Measurements from ENCODE around the gene TSPAN13. TPM values are rescaled to one million over a fixed set of nuclear protein-coding genes. Genes with fewer than 3 reads are reported as not detected.

TSPAN13 gene
- 39.1 TPM for total RNA-seq

DNA sequence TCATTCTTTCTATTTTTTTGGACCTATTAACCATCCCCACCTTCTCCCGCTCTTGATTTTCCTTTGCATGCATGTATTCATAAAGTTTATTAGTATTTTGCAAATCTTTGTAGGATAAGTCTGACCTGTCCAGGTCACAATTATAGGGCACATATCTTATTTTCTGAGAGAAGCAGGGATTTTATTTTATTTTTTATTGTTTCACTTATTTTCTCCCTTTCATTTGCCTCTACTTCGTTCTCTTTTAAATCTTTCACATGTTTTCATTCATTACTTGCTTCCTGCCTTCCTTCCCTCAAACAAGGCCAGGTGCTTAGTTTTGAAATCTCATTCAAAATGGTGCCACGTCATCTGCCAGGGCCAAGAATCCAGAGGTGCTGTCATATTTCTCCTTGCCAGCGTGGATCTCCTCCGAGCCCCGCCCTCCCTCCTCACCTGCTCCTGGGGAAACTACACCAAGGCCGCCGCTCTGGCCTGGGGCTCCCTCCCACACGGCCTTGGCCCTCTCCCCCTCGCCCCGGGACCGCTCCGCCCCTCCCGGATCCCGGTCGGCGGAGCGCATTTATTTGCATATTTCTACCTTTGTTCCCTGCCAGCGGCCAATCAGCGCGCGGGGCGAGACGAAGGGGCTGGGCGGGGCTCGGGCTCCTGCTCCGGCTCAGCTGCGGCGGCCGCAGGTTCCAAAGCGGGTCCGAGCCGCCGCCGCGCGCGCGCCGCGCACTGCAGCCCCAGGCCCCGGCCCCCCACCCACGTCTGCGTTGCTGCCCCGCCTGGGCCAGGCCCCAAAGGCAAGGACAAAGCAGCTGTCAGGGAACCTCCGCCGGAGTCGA lies at the start of gene TSPAN13:
TSPAN13 (plus strand) TSS at position 654 of the 830 bp plus-strand sequence. CDS start 213 bp downstream, outside the sequence.
- no peaks in the 10 kb centered on the region for H3K36me3 ChIP-seq (ENCODE audit: control insufficient read depth in 3 of 3, insufficient read depth in 3 of 3, low read length in 3 of 3)
- no peaks in the 10 kb centered on the region for H3K9me3 ChIP-seq (ENCODE audit: control insufficient read depth in 3 of 3, low read length in 3 of 3)
- H3K9ac ChIP-seq (ENCODE audit: low read depth in 1 of 3, low read length in 3 of 3): peak within 1 kb of the TSS; percentile 47 to 75 (median 72)
- H3K4me1 ChIP-seq (ENCODE audit: control insufficient read depth in 3 of 3, insufficient read depth in 3 of 3, low read length in 3 of 3): peaks cover 2 to 9% (median 9%) of the 10 kb centered on the region in 3 donors
- peak within 1 kb of the TSS; percentile 68 to 81 (median 80) for H3K4me3 ChIP-seq (ENCODE audit: low read length in 3 of 3)
- H3K27me3 ChIP-seq (ENCODE audit: control insufficient read depth in 3 of 3, insufficient read depth in 3 of 3, low read length in 3 of 3): peaks cover 0 to 11% (median 5%) of the 10 kb centered on the region in 3 donors
- H3K27ac ChIP-seq (ENCODE audit: low read depth, low read length): no peak within 1 kb of the TSS

GRCh38 chr7:16708511-16708910 lies 45.0 kb upstream of the TSPAN13 start:
- Histone ChIP-seq H3K9ac (ENCODE audit: low read depth in 1 of 3, low read length in 3 of 3) (no peak overlapping the region), H3K9me3 (ENCODE audit: control insufficient read depth in 3 of 3, low read length in 3 of 3) (no peaks in the 10 kb centered on the region)

GRCh38 chr7:16708980-16709379 lies 44.6 kb upstream of the TSPAN13 start:
- Histone ChIP-seq H3K4me3 (ENCODE audit: low read length in 3 of 3) (no peak overlapping the region), H3K27ac (ENCODE audit: low read depth, low read length) (no peak overlapping the region), H3K4me1 (ENCODE audit: control insufficient read depth in 3 of 3, insufficient read depth in 3 of 3, low read length in 3 of 3) (no peaks in the 10 kb centered on the region), H3K9ac (ENCODE audit: low read depth in 1 of 3, low read length in 3 of 3) (no peak overlapping the region), H3K36me3 (ENCODE audit: control insufficient read depth in 3 of 3, insufficient read depth in 3 of 3, low read length in 3 of 3) (peaks cover 9 to 17% (median 16%) of the 10 kb centered on the region in 3 donors), H3K9me3 (ENCODE audit: control insufficient read depth in 3 of 3, low read length in 3 of 3) (no peaks in the 10 kb centered on the region), H3K27me3 (ENCODE audit: control insufficient read depth in 3 of 3, insufficient read depth in 3 of 3, low read length in 3 of 3) (no peaks in the 10 kb centered on the region)

More at GRCh38 chr7:16708511-16708910, 45.0 kb upstream of the TSPAN13 start:
- Histone ChIP-seq H3K36me3 (ENCODE audit: control insufficient read depth in 3 of 3, insufficient read depth in 3 of 3, low read length in 3 of 3) (peaks cover 9 to 21% (median 19%) of the 10 kb centered on the region in 3 donors), H3K27ac (ENCODE audit: low read depth, low read length) (no peak overlapping the region), H3K27me3 (ENCODE audit: control insufficient read depth in 3 of 3, insufficient read depth in 3 of 3, low read length in 3 of 3) (no peaks in the 10 kb centered on the region), H3K4me1 (ENCODE audit: control insufficient read depth in 3 of 3, insufficient read depth in 3 of 3, low read length in 3 of 3) (no peaks in the 10 kb centered on the region), H3K4me3 (ENCODE audit: low read length in 3 of 3) (no peak overlapping the region)

GRCh38 chr7:16710651-16711050 lies 42.9 kb upstream of the TSPAN13 start:
- Histone ChIP-seq H3K9ac (ENCODE audit: low read depth in 1 of 3, low read length in 3 of 3) (no peak overlapping the region), H3K9me3 (ENCODE audit: control insufficient read depth in 3 of 3, low read length in 3 of 3) (no peaks in the 10 kb centered on the region), H3K27me3 (ENCODE audit: control insufficient read depth in 3 of 3, insufficient read depth in 3 of 3, low read length in 3 of 3) (no peaks in the 10 kb centered on the region), H3K36me3 (ENCODE audit: control insufficient read depth in 3 of 3, insufficient read depth in 3 of 3, low read length in 3 of 3) (peaks cover 3 to 11% (median 4%) of the 10 kb centered on the region in 3 donors), H3K4me1 (ENCODE audit: control insufficient read depth in 3 of 3, insufficient read depth in 3 of 3, low read length in 3 of 3) (no peaks in the 10 kb centered on the region), H3K4me3 (ENCODE audit: low read length in 3 of 3) (no peak overlapping the region), H3K27ac (ENCODE audit: low read depth, low read length) (no peak overlapping the region)

DNA sequence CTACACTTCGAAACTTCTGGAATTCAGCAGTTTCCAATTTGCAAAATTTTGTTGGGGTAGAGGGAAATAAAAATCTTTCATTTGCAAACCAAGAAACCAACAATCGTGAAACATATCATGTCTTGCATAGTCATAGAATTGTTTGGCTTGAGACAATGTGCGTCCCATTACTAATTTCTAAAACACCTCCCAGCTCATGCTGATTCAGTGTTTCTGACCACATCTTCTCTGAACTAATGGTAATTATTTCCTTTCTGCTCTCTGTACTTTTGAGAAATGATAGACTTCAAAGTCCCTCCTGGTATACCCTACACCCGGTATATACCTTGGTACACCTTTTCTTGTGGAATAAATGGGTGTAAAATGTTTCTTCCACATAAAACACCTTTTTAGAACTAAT lies 41.8 kb upstream of the TSPAN13 start:
- Histone ChIP-seq H3K4me3 (ENCODE audit: low read length in 3 of 3) (no peak overlapping the region), H3K27ac (ENCODE audit: low read depth, low read length) (no peak overlapping the region), H3K27me3 (ENCODE audit: control insufficient read depth in 3 of 3, insufficient read depth in 3 of 3, low read length in 3 of 3) (no peaks in the 10 kb centered on the region), H3K36me3 (ENCODE audit: control insufficient read depth in 3 of 3, insufficient read depth in 3 of 3, low read length in 3 of 3) (peaks cover 0 to 5% (median 0%) of the 10 kb centered on the region in 3 donors), H3K9me3 (ENCODE audit: control insufficient read depth in 3 of 3, low read length in 3 of 3) (no peaks in the 10 kb centered on the region), H3K9ac (ENCODE audit: low read depth in 1 of 3, low read length in 3 of 3) (no peak overlapping the region), H3K4me1 (ENCODE audit: control insufficient read depth in 3 of 3, insufficient read depth in 3 of 3, low read length in 3 of 3) (no peaks in the 10 kb centered on the region)

GRCh38 chr7:16712916-16713315 lies 40.6 kb upstream of the TSPAN13 start:
- H3K36me3 ChIP-seq (ENCODE audit: control insufficient read depth in 3 of 3, insufficient read depth in 3 of 3, low read length in 3 of 3): peaks cover 0 to 5% (median 0%) of the 10 kb centered on the region in 3 donors
- no peaks in the 10 kb centered on the region for H3K27me3 ChIP-seq (ENCODE audit: control insufficient read depth in 3 of 3, insufficient read depth in 3 of 3, low read length in 3 of 3)
- no peaks in the 10 kb centered on the region for H3K9me3 ChIP-seq (ENCODE audit: control insufficient read depth in 3 of 3, low read length in 3 of 3)
- no peaks in the 10 kb centered on the region for H3K4me1 ChIP-seq (ENCODE audit: control insufficient read depth in 3 of 3, insufficient read depth in 3 of 3, low read length in 3 of 3)
- no peak overlapping the region for H3K4me3 ChIP-seq (ENCODE audit: low read length in 3 of 3)
- no peak overlapping the region for H3K27ac ChIP-seq (ENCODE audit: low read depth, low read length)
- no peak overlapping the region for H3K9ac ChIP-seq (ENCODE audit: low read depth in 1 of 3, low read length in 3 of 3)

GRCh38 chr7:16715928-16716327 lies 37.6 kb upstream of the TSPAN13 start:
- H3K27me3 ChIP-seq (ENCODE audit: control insufficient read depth in 3 of 3, insufficient read depth in 3 of 3, low read length in 3 of 3): no peaks in the 10 kb centered on the region

GRCh38 chr7:16718111-16718656 lies 35.4 kb upstream of the TSPAN13 start:
- Histone ChIP-seq H3K36me3 (ENCODE audit: control insufficient read depth in 3 of 3, insufficient read depth in 3 of 3, low read length in 3 of 3) (no peaks in the 10 kb centered on the region), H3K9ac (ENCODE audit: low read depth in 1 of 3, low read length in 3 of 3) (no peak overlapping the region), H3K27ac (ENCODE audit: low read depth, low read length) (no peak overlapping the region), H3K9me3 (ENCODE audit: control insufficient read depth in 3 of 3, low read length in 3 of 3) (no peaks in the 10 kb centered on the region), H3K4me1 (ENCODE audit: control insufficient read depth in 3 of 3, insufficient read depth in 3 of 3, low read length in 3 of 3) (no peaks in the 10 kb centered on the region), H3K27me3 (ENCODE audit: control insufficient read depth in 3 of 3, insufficient read depth in 3 of 3, low read length in 3 of 3) (no peaks in the 10 kb centered on the region), H3K4me3 (ENCODE audit: low read length in 3 of 3) (no peak overlapping the region)

More at GRCh38 chr7:16715928-16716327, 37.6 kb upstream of the TSPAN13 start:
- no peaks in the 10 kb centered on the region for H3K4me1 ChIP-seq (ENCODE audit: control insufficient read depth in 3 of 3, insufficient read depth in 3 of 3, low read length in 3 of 3)
- no peak overlapping the region for H3K27ac ChIP-seq (ENCODE audit: low read depth, low read length)
- H3K9ac ChIP-seq (ENCODE audit: low read depth in 1 of 3, low read length in 3 of 3): no peak overlapping the region
- no peak overlapping the region for H3K4me3 ChIP-seq (ENCODE audit: low read length in 3 of 3)
- no peaks in the 10 kb centered on the region for H3K9me3 ChIP-seq (ENCODE audit: control insufficient read depth in 3 of 3, low read length in 3 of 3)
- no peaks in the 10 kb centered on the region for H3K36me3 ChIP-seq (ENCODE audit: control insufficient read depth in 3 of 3, insufficient read depth in 3 of 3, low read length in 3 of 3)

- no peaks in the 10 kb centered on the region for H3K36me3 ChIP-seq (ENCODE audit: control insufficient read depth in 3 of 3, insufficient read depth in 3 of 3, low read length in 3 of 3)
- no peak overlapping the region for H3K27ac ChIP-seq (ENCODE audit: low read depth, low read length)
- no peaks in the 10 kb centered on the region for H3K4me1 ChIP-seq (ENCODE audit: control insufficient read depth in 3 of 3, insufficient read depth in 3 of 3, low read length in 3 of 3)
- no peak overlapping the region for H3K9ac ChIP-seq (ENCODE audit: low read depth in 1 of 3, low read length in 3 of 3)
- H3K9me3 ChIP-seq (ENCODE audit: control insufficient read depth in 3 of 3, low read length in 3 of 3): no peaks in the 10 kb centered on the region
- H3K4me3 ChIP-seq (ENCODE audit: low read length in 3 of 3): no peak overlapping the region
- H3K27me3 ChIP-seq (ENCODE audit: control insufficient read depth in 3 of 3, insufficient read depth in 3 of 3, low read length in 3 of 3): no peaks in the 10 kb centered on the region
Observed at GRCh38 chr7:16719699-16720098, 33.9 kb upstream of the TSPAN13 start.

DNA sequence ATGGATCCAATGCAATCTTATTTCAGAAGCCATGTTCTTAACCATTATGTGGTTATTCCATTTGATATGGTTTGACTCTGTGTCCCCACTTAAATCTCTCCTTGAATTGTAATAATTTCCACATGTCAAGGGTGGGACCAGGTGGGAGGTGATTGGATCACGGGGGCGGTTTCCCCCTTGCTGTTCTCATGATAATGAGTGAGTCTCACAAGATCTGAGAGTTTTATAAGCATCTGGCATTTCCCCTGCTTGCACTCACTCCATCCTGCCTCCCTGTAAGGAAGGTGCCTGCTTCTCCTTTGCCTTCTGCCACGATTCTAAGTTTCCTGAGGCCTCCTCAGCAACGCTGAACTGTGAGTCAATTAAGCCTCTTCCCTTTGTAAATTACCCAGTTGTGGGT lies 32.0 kb upstream of the TSPAN13 start:
- Histone ChIP-seq H3K9ac (ENCODE audit: low read depth in 1 of 3, low read length in 3 of 3) (no peak overlapping the region), H3K4me3 (ENCODE audit: low read length in 3 of 3) (no peak overlapping the region), H3K27me3 (ENCODE audit: control insufficient read depth in 3 of 3, insufficient read depth in 3 of 3, low read length in 3 of 3) (no peaks in the 10 kb centered on the region), H3K36me3 (ENCODE audit: control insufficient read depth in 3 of 3, insufficient read depth in 3 of 3, low read length in 3 of 3) (no peaks in the 10 kb centered on the region), H3K4me1 (ENCODE audit: control insufficient read depth in 3 of 3, insufficient read depth in 3 of 3, low read length in 3 of 3) (no peaks in the 10 kb centered on the region), H3K27ac (ENCODE audit: low read depth, low read length) (no peak overlapping the region), H3K9me3 (ENCODE audit: control insufficient read depth in 3 of 3, low read length in 3 of 3) (no peaks in the 10 kb centered on the region)
